Activated CD4-positive, alpha-beta T cell treated with anti-CD3 and anti-CD28 coated beads for 1 hour (primary cell): ENCODE results near the gene TMEM167A.

Experiments
- DNase-seq: peaks from one replicate; pipeline ENCODE4 v3.0.0-alpha.2; 2020

Gene TMEM167A

DNA sequence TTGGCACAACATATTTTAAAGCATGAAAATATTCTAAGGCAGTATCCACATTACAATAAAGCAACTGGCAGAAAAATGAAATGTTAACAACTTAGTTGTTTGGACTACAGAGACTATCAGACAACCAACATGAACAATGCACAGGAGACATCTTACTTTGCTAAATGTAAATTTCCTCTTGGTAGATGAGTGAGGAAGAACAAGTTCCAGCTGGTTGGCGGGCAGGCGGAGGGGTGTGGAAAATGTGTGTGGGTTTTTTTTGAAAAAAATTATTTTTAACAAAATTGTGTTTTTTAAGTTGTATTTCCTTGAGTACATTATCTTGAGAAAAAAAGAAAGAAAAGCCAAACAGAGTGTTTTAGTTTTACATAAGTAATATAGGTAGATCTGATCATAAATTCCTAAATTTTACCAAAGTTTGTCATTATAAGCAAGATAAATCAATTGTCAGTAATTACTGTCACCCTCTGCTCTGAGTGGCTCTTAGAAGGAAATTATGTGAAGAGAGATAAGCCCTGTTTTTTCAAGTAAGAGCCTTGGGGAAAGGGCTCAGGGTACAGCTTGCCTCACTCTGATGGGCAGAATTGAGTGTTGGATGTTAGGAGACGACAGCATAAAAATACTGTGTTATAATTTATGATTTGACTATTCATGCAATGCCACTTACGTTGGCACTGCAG, 42.5 kb downstream of the TMEM167A start:
- no peak for DNase-seq

DNA sequence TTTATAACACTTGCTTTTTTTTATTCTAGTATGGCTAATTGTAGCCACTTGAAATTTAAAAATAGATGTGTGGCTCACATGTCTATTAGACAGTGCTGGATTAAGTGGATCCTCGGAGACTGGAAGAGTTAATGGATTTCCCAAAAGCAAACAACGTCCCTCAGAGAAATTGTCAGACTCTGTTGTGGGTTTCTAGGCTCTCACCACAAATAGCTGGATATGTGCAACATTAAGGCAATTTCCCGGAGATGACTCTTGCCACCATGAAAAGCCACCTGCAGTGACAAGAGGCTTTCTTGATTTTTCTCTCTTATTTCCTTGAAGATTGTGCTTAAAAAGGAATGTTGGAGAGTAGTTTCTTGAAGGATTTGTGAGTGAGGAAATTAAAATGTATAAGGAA, 43.2 kb downstream of the TMEM167A start:
- DNase-seq, result no peak

DNA sequence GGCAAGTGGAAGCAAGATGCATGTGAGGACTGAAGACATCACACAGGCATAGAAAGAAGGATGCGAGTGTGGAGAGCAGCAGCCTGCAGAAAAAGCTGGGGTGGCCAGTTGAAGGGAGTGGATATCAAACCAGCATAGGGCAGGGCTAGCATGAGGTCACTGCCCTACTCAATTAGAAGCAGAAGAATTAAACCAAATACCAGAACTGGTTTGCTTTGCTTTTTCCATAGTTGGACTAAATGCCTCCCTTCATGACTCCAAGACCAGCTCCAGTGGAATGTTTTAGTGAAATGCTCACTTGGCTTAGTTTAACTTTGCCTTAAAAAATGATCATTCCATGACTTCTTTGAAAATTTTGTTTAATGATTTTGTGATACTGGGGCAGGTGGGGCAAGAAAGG, 45.8 kb downstream of the TMEM167A start:
- DNase-seq, result no peak

DNA sequence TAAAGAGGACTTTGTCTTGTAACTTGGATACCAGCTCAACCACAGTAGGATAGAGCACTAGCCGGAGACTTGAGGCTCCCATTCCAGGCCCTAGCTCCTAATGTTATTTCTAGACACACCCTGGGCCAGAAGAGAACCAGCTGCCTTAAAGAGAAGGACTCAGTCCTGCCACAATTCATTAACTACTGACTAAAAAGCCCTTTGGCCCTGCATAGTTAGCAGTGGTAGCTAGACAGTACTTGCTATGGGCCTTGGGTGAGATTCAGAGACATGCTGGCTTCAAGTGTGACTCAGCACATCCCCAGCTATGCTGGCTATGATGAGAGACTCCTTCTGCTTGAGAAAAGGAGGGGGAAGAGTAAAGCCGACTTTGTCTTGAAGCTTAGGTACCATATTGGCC, 47.3 kb downstream of the TMEM167A start:
- DNase-seq, result no peak

DNA sequence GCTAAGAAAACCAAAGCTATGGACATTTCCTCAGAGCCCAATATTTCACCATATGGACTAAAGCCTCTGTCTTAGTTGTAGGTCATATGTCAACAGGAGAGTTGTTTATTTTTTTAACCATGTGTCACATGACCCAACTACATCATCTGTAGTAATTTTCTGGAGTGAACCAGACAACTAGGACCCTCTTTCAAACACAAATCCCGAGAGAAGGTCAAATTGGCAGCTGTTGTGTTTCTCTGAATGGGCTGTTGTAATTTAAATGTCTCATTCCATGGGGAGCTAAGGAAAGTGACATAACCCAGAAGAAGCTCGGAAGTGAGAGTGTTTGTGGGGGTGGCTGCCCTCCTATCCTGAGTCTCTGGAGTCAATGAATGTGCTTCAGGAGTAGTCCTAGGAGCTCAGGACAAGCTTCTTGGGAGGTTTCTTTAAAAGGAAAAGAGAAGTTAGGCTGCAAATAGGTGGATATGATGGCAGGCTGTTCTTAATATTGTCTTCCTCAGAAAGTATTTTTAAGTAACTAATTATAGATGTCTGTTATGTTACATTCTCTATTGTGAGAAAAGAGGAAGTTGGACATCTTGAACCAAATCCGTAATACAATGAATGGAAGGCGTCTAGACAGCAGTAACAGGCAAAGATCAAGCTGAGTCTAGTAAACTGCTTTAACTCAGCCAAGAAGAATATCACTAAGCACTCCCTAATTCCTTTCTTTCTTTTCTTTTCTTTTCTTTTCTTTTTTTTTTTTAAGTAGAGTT, 50.1 kb downstream of the TMEM167A start:
- no peak for DNase-seq

DNA sequence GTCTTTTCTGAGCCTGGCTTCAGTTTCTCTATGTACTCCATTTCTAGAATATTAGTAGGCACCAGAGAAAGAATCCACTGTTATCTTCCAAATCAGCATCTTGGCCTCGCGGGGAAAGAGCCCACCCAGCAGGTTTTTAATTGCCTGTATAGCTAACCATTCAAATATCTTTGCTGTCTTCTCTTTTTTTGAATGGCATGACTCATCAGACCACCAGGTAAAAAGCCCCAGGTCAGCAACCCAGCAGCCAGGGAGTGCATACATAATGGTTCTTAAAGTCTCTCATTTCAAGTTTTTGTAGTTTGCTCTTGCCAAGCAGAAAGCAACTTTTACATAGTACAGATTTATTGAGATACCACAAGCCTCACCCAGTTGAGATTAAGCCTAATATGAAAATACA, 50.7 kb downstream of the TMEM167A start:
- DNase-seq, result no peak

DNA sequence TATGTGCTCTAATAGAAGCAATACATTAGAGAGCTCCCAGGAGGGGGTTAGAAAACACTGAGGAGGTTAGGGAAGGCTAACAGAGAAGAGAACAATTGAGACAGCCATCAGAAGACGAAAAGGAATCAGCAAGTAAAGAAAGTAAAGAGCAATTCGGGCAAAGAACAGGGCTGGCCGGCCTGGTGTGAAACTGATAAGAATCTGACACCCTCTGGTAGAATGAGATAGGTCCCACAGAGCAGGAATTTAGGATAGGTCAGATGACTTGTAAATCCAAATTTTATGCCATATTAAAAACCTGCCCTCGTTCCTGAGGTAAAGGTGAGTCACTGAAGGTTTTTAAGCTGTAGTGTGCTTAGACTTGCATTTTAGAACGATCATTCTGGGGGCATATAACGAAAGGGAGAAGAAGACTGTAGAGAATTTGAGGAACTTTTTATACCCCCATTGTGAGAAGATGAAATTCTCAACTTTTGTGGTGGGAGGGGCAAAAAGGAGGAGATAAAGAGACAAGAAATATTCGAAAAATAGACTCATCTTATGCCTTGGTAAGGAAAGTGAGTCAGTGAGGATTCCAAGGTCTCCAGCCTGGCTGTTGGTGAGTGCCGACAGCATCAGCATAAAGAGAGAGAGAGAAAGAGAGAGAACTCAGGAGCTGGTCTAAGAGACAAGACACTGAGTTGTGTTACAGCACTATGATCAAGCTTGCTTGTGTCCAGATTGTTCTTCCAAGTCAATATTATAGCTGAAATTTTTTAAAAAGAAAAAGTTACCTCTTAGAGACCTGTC, 51.3 kb downstream of the TMEM167A start:
- no peak for DNase-seq

DNA sequence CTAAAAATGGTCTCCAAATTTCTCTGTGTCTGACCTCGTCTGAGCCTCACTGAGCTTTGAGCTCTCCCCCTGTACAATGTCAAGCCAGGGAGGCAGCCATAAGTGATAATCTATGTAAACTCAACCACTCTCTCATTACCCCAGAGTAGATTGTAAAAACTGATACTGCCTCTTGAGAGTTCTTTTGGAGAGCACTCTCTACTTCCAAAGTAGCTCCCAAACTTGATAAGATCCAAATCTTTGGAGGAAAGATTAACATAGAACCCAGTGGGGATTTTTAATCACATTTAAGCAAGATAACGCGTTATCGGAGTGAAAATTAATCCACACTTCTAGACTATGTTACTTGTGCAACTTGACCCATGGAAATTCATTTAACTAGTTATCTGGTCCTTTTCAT, 54.9 kb downstream of the TMEM167A start:
- no peak for DNase-seq

DNA sequence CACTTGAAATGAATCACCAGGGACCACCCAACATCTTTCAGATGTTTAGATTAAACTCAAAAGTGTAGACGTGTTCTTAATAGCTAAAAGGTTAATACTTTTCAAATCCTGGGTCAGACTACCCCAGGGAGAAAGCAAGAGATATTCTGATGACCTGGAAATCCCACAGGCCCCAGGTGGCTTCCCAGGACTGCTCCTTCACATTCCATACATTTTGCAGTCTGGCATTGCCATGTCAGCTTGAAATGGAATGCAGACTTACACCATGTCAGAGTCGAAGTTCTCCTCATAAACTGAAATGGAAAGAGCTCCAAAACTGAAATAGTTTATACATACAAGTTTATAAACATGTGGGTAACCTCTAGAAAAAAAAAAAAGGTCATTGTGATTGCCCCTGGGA, 61.5 kb downstream of the TMEM167A start:
- no peak for DNase-seq

DNA sequence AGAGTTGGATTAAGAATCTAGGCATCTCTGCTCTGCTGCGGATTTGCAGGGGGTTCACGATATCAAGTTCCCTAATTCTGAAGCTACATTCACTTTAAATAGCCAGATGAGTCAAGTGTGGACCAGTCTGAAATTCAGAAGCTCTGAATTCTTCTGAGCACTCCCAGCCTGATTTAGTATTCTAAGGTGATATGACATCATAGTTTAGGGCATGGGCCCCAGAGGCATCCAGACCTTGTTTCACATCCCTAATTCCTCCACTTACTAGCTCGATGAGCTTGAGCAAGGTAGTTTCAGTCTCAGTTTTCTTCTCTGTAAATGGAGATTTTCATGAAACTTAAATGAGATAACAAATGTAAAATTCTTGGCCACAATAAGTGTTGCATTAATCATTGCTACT, 65.2 kb downstream of the TMEM167A start:
- no peak for DNase-seq

DNA sequence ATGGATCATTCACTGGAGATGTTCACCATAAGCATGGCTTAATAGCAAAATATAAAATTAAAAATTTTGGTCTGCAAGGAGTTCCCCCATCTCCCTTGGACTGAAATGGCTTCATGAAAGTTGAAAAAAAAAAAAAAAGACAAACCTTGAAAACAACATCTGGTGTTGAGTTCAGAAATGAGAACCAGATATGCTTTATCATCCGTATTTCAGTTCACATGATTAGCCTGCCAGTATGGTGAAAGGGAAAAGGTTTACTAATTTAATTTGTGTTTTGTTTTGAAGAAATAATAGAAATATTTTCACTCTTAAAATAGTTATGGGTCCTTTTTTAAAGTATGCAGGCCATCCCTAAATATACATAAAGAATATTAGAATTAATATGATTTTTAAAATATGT, 67.8 kb downstream of the TMEM167A start:
- no peak for DNase-seq

DNA sequence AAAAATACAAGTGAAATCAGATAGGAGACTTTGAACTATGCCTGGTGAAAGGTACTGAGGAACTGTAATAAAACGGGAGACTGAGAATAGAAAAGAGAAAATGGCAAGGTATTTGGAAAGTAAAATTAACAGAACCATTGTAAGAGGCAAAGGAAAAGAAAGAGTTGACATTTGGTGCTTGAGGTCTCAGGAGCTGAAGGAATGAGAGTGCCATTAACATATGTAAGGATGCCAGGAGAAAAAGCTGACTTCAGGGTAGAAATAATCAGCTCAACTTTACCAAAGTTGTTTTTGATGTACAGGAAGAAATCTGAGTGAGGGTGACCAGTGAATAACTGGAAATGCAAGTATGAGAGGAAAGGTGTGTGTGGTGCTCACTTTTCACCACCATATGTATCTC, 69.4 kb downstream of the TMEM167A start:
- DNase-seq, result no peak

DNA sequence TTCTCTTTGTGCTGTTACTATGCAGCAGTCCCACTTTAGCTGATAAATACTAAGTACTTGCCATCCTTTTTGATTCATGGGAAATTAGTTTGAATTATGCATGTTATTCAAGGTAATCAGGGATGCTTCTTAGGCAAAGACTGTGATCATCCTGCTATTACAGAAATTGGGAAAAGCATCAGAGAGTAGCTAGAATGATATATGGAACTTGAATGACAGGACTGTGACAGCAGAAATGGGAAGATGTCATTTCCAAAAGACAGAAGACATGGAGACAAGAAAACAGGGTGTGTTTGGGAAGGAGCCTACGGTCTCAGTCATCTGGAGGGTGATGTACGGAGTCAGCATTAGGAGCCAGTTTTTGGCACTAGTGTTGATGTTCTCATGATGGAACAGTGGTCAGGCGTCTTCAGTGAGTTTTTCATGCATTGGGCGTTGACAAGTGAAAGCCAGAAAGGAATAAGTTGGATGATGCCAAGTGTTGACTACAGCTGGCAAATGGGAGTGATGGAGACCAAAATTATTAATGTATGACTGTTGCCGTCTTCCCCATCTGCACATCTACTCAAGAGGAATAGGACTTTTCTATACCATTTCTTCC, 70.4 kb downstream of the TMEM167A start:
- no peak for DNase-seq

DNA sequence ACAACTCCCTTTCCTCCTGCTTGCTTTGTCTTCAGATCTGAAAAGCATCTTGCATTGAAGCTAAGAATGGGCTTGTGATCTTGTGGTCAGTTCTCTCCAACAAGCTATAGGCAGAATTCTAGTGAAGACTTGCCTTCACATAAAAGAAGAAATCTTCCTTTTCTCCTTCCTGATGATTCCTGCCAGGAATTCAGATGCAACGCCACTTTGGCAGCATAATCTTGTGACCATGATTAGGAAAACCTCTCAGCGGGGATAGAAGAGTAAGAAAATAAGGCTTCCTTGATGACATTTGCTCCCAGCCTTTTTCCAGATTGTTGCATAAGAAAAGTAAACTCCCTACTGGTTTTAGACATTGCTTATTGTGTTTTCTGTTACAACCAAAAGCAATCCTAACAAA, 73.4 kb downstream of the TMEM167A start:
- DNase-seq, result no peak
